Measurements from ENCODE around the gene SLC2A11.
A peak's percentile ranks its signal among the peaks of the same experiment; 100 is the strongest.

SLC2A11 gene

DNA sequence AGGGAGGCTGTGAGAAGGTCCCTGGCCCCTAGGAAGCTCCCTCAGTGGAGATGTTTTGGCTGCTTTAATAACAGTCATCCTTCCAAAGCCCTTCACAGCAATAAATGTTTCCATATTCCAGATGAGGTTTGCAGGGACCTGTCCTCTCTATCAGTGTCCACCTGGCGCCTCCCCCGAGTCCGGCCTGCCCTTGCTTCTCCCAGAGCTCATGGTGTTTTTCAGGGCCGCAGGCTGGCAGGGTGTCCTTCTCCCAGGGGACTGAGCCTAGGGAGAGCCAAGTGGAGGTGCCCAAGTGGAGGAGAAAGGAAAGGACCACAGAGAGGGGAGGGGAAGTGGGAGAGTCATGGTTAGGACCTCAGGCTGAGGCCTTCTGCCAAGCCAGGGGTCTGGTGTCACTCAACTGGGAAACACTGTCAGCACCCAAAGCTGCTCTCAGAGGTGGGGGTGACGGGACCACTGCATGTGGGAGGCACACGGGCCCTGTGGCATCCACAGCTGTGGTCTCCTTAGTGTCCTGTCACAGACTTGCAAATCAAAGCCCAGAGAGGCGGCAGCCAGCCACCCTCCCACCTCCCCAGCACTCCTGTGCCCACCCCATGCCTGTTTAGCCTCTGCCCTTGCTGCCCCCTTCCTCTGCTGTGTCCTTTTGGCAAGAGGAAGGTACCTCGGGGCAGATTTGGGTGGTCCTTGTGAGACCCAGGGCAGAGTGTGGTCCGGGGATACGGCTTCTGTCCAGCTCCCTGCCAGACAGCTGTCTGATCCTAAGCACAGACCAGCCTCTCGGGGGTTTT is 25.3 kb upstream of the SLC2A11 start:
- DNase-seq = no peak

DNA sequence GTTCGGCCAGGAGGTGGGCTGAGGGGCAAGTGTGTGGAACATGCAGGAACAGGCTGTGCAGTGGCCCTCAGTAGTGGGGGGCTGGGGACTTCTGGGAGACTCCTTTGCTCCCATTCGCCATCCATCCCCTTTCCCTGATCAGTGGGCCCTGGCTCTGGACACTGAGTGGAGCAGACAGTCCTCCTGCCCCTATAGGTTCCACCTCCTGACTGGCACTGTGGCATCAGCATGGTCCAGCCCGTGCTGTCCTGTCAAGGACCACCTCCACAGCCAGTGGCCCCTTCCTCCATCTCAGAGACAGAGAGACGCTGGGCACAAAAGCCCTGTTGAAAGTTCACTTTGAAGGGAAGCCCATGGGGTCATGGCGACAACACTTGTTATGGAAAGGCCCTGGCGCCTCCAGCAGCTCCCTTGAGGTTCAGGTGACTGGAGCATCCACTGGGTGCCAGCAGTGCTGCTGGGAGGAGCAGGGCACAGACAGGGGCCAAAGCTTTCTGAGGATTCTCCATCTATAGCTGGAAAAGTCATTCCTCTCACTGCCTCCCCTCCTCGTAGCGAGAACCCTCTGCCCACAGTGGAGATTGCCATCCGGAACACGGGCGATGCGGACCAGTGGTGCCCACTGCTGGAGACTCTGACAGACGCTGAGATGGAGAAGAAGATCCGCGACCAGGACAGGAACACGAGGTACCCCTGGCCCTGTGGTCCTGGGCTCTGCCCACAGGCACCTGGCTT is 24.5 kb upstream of the SLC2A11 start:
- DNase-seq = no peak

DNA sequence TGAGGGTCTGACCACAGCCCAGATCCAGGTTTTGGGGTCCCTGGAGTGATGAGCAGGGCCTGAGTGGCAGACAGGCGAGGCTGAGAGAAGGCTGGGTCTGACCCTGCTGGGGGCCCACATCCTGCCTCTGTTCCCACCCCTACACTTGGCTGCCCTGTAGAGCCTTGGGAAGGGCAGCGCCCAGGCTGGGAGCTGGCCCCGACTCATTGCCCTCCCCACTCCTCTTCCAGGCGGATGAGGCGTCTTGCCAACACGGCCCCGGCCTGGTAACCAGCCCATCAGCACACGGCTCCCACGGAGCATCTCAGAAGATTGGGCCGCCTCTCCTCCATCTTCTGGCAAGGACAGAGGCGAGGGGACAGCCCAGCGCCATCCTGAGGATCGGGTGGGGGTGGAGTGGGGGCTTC is 23.8 kb upstream of the SLC2A11 start:
- no peak for DNase-seq

DNA sequence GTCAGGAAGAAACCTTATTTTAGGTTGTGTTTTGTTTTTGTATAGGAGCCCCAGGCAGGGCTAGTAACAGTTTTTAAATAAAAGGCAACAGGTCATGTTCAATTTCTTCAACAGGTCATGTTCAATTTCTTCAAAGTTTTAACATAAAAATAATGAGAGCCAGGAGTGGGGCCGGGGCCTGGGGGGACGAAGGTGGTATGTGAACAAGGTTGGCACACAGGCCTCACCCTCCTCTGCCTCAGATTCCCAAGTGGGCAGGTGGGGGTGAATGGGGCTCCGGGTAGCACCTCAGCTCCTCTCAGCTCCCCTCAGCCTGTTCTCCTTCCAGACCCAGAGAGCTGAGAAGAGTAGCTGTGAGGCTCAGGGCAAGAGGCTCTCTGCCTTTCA is 23.3 kb upstream of the SLC2A11 start:
- DNase-seq = no peak

DNA sequence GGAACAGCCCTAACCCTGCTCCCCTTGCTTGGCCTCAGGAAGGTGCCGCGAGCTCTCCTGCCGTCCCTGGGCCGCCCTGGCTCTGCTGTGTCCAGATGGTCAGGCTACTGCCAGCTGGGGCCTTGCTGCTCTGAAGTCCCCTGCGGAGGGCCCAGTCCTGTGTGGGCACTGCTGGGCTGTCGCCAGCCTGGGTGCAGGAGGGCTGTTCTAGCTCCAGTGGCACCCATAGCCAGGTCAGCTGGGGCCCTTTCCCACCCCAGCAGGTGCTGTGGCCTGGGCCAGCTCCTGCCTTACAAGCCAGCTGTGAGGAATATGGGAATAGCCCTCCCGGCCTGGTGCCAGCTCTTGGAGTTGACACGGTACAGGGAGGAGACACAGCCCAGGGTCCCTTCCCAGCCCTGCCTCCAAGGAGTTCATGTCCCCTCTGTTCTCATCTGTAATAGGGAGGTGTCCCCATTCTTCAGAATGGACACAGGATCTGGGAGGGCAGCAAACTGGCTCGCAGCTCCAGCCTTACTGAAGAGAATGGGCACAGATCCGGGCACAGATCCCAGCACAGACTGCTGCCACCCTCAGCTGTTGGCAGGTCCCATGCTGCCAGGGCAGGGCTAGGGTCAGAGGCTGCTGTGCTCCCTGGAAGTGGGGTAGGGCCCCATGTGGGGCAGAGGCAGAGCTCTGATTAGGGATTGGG is 22.7 kb upstream of the SLC2A11 start:
- no peak for DNase-seq

DNA sequence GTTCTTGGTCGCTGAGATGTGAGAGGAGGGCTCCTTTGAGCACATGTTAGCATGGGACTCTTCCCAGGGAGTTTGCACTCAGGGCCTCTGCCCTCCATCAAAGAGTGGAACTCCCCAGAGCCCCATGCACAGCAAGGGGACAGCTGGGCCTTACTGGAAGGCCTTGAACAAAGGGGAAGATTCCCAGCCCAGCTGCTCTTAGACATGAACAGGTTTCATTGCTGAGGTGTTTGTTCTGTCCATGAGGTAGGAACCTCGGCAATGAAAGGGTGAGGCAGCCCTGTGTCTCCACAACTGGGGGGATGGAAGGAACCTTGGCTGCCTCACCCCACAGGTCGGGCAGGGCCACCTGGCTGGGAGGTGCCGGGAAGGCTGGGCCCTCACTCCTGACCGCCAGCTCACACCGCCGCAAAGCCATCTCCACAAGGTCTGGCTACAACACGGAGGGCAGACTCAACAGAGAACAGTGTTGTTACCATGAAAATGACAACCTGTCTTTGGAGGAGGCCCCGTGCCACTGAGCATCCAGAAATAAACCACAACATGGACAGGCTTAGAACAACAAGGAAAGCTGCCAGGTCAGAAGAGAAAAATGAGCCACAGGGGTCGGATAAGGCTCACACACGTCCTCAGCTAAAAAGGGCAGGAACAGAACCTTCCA is 22.1 kb upstream of the SLC2A11 start:
- DNase-seq = no peak

DNA sequence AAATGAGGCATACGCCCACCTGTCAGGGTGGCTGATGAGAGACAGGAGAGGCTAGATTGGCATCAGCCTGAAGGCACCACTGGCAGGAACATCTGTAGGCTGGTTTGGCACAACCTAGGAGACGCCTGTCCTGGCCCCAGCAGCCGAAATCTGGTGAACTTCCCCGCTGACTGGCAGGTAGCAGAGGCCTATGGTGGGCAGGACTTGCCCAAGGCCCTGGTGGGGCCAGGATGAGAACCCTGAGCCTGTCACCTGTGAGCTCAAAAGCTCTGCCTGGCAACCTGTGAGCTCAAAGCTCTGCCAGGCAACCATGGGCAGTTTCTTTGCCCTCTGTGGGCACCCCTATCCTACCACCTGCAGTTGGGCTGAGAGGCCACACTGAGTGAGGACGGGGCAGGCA is 21.4 kb upstream of the SLC2A11 start:
- DNase-seq = no peak

DNA sequence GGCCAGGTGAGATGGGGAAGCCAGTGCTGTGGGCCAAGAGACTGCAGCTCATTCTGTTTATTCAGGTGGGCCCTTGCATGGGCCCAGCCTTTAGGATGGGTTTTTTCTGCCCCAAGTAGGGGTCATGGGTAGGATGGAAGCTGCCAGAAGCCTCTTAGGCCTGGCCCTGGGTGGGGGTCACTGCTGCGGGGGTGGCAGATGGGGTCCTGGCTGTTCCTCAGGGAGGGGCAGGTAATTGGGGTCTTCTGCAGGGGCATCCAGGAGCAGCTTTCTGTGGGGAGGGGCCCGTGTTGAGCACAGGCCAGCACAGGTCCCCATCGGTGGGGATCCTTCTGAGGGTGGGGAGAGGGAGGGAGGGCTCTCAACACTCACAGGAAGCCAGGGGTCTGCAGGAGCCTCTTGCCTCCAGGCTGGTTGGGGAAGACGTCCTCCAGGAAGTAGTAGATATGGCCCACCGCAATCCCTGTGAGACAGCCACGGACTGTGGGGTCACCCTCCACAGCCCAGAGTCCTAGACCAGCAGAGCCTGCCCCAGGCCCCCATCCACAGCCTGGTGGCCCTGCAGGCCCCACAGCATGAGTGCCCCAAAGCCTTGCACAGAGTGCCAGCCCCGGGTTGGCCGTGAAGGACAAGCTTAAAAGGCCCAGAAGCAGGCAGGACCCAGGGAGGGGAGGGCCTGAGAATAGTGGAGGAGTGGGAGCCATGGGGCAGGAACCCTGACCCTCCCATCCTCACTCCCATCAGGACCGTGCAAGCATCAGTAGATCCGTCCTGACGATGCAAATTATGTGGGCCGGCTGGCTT is 20.8 kb upstream of the SLC2A11 start:
- no peak for DNase-seq

DNA sequence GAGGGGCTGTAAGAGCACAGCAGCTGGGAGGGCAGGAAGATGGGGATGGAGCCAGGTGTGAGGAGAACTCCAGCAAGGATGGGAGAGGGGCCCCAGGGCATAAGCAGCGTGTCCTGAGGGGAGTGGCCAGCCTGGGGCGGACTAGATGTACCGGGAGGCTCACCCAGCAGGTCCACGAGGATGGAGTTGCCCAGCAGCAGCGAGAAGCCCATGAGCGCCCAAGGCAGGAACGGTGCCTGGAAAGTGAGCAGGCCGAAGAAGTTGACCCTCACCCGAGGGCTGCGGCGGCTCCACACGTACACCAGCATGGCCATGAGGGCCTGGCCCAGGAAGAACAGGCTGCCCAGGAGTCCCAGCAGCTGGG is 20.2 kb upstream of the SLC2A11 start:
- DNase-seq = no peak

DNA sequence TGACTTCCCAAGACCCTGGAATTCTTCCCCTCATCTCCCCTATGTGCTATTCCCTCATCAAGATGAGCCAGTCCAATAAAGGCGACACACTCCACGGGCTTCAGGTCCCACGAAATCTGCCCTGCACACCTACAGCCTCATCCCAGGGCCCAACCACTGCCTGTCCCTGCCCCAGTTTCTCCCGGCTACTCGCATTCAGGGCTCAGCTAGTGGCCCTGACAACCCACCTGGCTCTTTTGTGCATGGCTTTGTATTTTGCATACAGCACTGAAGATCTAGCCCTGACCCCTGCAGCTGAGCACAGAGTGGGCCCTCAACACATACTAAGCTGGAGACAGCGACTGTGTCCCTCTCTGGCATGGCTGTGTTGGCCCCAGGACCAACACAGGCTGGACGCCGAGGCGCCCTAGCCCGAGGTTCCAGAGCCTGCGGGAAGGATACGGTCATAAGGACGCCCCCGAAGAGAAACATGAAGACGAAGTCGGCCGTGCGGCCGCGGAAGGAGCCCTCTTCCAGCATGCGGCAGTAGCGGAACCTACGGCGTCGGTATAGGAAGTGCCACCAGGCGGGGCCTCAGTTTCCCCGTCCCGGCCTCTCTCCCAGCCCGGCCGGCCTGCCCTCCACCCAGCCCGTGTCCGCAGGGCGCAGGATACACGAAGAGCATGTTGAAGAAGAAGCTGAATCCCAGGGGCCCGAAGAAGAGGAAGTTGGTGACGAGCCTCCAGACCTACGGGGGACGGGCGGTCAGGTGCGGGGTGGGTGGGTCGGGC is 19.6 kb upstream of the SLC2A11 start:
- no peak for DNase-seq

DNA sequence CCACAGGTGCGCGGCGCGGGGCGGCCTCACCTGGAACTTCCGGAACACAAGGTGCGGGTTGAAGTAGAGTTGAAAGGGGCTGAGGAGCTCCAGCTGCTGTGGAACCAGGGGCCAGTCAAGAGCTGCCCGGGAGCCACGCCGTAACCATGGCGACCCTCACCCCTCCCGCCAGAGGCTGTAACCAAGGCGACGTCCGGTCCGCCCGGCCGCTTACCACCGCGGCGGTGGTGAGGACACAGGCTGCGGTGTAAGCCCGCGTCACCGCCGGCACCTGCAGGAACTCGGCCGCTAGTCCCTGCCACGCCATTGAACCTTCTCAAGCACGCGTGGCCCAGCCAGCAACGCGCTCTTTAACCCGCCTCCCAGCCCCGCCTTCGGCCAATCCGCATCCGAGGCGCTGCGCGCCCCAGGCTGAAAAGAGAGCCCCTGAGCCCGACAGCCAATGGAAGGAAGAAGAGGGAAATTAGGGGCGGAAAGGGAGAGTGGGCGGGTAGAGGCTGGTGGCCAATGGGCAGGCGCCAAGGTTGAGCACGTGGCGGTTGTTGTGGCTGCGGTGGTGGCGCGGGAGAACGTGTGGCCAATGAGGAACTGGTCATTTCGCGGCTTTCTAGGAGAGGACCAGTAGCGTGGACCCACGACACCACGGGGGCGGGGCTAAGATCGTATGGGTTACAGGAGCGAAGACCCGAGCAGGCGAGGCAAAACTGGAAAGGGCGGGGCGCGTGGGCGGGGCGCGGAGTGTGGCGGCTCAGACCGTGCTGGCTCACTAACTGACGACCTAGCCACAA is 18.8 kb upstream of the SLC2A11 start, which contains the start of gene DERL3:
DERL3 (minus strand) TSS at position 326 of the 788 bp plus-strand sequence; CDS start at position 307, 19 bp downstream.
- peak; percentile 57 for DNase-seq

DNA sequence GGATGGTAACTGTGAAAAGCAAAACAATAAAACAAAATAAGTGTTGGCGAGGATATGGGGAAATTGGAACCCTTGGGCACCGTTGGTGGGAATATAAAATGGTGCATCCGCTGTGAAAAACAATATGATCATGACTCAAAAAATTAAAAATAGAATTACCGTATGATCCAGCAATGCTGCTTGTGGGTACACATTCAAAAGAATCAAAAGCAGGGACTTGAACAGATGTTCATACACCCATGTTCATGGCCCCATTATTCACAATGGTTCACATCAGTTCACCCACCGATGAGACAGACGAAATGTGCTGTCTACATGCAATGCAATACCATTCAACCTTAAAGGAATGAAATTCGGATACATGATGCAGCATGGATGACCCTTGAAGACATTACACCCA is 17.6 kb upstream of the SLC2A11 start:
- no peak for DNase-seq

DNA sequence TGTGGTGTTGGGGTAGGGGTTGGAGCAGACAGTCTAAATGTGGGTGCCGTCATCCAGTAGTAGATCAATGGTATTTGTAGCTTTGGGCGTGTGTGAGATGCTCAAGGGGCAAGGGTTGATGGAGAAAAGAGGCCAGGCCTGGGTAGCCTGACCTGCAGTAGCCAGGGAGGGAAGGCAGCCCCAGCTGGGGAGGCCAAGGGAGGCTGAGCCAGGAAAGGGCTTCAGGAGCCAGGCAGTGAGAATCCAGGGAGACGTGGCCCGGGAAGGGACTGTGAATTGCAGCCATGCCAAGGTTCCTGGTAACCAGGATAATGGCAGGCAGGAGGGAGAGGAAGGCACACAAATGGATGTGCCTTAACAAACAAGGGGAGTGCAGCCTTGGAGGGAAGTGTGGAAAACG is 16.4 kb upstream of the SLC2A11 start:
- no peak for DNase-seq

DNA sequence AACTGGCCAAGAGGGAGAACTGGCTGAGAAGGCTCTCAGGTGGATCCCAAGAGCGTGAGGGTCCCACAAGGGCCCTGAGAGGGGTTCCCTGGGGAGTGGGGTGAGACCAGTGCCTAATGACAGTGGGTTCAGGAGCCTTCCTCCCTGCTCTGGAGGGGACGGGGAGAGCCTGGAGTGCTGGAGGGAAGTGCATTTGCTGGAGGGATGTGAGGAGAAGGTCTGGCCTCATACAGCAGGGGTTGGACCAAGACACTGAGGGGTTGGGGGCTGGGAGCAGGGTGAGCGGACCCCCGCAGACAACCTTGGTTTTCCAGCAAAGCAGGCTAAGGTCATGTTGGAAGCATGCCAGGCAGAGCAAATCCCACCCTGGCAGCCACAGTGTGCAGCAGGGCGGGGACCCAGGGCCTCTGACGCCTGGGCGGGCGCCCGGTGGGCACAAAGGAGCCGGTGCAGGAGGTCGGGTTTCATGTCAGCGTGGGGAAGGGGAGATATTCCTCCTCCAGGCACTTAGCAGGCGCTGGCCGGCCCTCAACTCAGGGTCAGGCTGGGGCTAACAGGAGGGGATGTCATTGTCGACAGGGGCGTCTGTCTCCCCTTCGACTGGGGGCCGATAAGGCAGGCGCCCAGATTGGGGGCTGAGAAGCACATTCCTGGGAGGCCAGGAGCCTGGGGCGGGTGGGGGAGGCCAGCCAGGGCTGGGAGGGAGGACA is 15.8 kb upstream of the SLC2A11 start:
- DNase-seq = no peak

DNA sequence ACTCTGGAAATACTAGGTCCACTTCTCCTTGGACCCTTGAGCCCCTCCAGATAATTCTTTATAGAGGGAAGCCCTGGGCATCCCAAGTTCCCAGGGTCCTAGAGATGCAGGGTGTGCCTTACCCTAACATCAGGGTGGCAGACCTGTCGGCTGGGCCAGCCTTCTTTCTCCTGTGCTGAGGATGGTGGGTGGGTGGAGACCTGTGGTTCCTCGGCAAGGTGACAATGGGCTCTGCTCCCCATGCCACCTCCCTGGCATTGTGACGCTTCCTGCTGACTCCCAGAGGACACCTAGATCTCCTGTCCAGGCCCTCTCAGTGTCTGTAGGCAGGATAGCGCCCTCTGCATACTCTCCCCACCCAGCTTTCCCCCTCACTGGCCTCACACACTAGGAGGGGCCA is 15.1 kb upstream of the SLC2A11 start:
- DNase-seq = no peak

DNA sequence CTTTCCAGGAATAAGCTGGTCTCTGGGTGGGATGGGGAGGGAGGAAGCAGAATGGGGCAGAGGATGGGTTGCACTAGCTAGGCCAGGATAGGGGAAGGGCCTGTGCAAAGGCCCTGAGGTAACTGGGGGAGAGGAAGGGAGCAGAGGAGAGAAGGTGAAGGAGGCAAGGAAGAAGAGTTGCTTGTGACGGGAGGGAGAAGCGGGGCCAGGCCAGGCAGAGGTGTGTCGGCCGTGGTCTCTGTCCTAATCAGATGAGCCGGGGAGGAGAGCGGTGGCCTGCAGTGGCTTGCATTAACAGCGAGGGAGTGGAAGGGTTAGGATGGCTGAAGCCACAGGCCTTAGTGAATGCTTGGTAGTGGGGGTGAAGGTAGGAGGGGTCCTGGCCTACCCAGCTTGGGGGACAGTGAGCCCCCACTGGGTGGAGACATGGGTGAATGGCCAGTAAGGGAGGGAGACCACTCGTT is 12.9 kb upstream of the SLC2A11 start:
- DNase-seq = no peak

DNA sequence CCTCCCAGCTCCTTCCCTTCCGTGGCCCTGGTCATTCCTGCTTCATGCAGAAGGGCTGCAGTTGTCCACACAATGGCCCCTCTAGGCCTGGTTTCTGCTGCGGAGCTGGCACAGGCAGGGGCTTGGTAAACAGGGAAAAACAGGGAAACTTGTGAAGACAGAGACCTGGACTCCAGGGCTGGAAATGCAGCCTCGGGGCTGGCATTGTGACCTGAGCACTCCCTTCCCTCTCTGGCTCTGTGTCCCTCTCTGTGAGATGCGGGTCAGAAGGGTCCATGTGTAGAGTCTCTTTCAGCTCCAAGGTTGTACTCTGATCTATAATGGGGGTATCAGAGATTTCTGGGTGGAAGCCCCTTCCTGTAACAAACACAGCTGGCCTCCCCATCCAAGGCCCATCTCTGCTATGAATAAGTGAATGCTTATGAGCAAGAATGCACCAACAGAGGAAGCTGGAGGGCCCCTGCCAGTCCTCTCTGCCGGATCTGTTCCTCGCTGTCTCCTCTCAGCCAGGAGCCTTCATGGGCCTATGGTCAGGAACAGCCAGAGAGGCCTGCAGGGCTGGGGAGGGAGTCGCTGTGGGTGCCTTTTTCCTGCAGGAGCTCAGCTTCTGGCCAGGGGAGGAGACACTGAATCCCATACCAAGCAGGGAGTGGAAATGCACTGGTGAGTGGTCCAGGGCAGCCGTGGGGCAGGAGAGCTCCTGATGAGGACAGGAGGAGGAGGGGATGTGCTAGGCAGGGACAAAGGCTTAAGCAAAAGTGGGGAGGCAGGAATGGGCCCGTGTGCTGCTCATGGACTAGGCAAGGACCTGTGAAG is 12.2 kb upstream of the SLC2A11 start:
- DNase-seq = no peak

DNA sequence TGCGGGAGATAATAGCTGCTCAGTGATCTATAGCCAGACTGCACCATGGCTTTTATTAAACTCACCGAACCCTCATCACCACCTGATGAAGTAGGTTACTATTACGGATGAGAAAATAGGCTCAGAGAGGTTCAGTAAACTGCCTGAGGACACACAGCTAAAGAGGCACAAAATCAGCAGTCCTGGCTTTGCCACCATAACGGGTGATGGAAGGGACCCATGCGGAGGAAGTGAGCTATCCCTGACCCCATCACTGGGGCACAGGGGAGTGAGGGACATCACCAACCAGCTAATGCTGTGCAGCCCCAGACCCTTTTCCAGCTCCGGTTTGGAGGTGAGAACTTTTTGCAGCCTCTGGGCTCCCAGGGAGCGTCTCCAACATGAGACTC is 11.6 kb upstream of the SLC2A11 start:
- DNase-seq = no peak

DNA sequence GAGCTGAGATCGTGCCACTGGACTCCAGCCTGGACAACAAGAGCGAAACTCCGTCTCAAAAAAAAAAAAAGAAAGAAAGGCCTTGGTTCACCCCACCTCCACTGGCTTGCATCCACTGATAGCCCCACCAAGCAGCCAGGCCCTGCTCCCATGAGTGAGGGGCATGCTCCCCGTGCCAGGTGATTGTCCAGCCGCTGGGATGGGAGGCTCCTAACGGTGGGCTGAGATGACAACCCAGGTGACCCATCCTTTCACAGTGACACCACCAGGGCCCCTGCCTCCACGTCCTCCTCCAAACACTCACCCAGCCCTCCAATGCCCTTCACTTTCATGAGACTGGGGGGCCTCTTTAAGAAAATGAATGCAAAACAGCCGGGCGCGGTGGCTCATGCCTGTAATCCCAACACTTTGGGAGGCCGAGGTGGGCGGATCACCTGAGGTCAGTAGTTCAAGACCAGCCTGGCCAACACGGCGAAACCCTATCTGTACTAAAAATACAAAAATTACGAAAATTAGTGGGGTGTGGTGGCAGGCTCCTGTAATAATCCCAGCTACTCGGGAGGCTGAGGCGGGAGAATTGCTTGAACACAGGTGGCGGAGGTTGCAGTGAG is 10.3 kb upstream of the SLC2A11 start:
- DNase-seq = no peak
